Endodermal cell (in vitro differentiated cells): ENCODE results near the gene ELAC2. TPM values are rescaled to one million over a fixed set of nuclear protein-coding genes. Genes with fewer than 3 reads are reported as not detected.
A peak's percentile ranks its signal among the peaks of the same experiment; 100 is the strongest.

Experiments
- DNase-seq: peaks from one replicate; pipeline ENCODE4 v3.0.0-alpha.2; 2017
- H3K27ac ChIP-seq: 2 replicates; pipeline ENCODE4 v1.5.1; 2013; ENCODE audit warnings: mild to moderate bottlenecking, low read depth, low read length, moderate library complexity
- H3K27me3 ChIP-seq: 2 replicates; pipeline ENCODE4 v1.6.1; 2013; ENCODE audit warnings: mild to moderate bottlenecking, low read length, moderate library complexity; ENCODE audit not compliant: insufficient read depth, control insufficient read depth, poor library complexity, severe bottlenecking
- H3K36me3 ChIP-seq: 2 replicates; pipeline ENCODE4 v1.7.0; 2013; ENCODE audit warnings: mild to moderate bottlenecking, low read length, moderate library complexity; ENCODE audit not compliant: control insufficient read depth, insufficient read depth
- H3K4me1 ChIP-seq: one replicate; pipeline ENCODE4 v1.7.0; 2013; ENCODE audit warnings: low read length; ENCODE audit not compliant: control insufficient read depth, insufficient read depth
- H3K4me3 ChIP-seq: 2 replicates; pipeline ENCODE4 v1.5.1; 2013; ENCODE audit warnings: mild to moderate bottlenecking, low read length, moderate library complexity
- H3K9ac ChIP-seq: 2 replicates; pipeline ENCODE4 v1.6.1; 2013; ENCODE audit warnings: mild to moderate bottlenecking, low read length, moderate library complexity; ENCODE audit not compliant: poor library complexity, severe bottlenecking; ENCODE audit errors: extremely low read depth
- H3K9me3 ChIP-seq: 2 replicates; pipeline ENCODE4 v1.6.1; 2013; ENCODE audit warnings: mild to moderate bottlenecking, low read length, moderate library complexity; ENCODE audit not compliant: control insufficient read depth
- H3K27ac Mint-ChIP-seq: 2 replicates; pipeline ENCODE4 v1.8.0; 2020; ENCODE audit warnings: mixed read lengths
- H3K27me3 Mint-ChIP-seq: 2 replicates; pipeline ENCODE4 v1.8.0; 2021; ENCODE audit warnings: mild to moderate bottlenecking, mixed read lengths; ENCODE audit not compliant: insufficient read depth
- H3K36me3 Mint-ChIP-seq: 2 replicates; pipeline ENCODE4 v1.8.0; 2020; ENCODE audit warnings: low read depth, mixed read lengths
- H3K4me1 Mint-ChIP-seq: 2 replicates; pipeline ENCODE4 v1.8.0; 2020; ENCODE audit warnings: mixed read lengths
- H3K4me3 Mint-ChIP-seq: 2 replicates; pipeline ENCODE4 v1.8.0; 2020; ENCODE audit warnings: mild to moderate bottlenecking, moderate library complexity, mixed read lengths
- H3K9me3 Mint-ChIP-seq: 2 replicates; pipeline ENCODE4 v1.8.0; 2020; ENCODE audit warnings: mild to moderate bottlenecking, mixed read lengths
- WGBS, 2 experiments: methylation state at CpG; one replicate each; pipeline versions ENCODE4 v1.1.5 to v1.1.7; 2013; ENCODE audit warnings: missing lambda C conversion rate in 2 of 2, mixed read lengths in 1 of 2; ENCODE audit not compliant: insufficient coverage in 1 of 2, insufficient read length in 1 of 2; 5-methylcytosine and 5-hydroxymethylcytosine counted together
- total RNA-seq, 2 donors: library from RNA; stranded (reverse); fragmentation: NEBNext Ultra II Directional in 1 of 2; extraction: Animal tissue kit (Norgen Biotek cat#: 25700) in 1 of 2; gene quantifications; 2 replicates in 1 of 2; 3 replicates in 1 of 2; pipeline ENCODE4 v1.2.1, GENCODE V29; 2021
- TF ChIP-seq, protein P1 (sequence below): fragments of 200-600 bp; sonication (generic); conservative IDR thresholded peaks from 2 replicates; pipeline ENCODE4 v1.5.0; 2021; ENCODE audit warnings: antibody characterized with exemption, mild to moderate bottlenecking

ELAC2 gene
- total RNA-seq, 2 donors from 2014 or later = 66.8 to 77.1 TPM

DNA sequence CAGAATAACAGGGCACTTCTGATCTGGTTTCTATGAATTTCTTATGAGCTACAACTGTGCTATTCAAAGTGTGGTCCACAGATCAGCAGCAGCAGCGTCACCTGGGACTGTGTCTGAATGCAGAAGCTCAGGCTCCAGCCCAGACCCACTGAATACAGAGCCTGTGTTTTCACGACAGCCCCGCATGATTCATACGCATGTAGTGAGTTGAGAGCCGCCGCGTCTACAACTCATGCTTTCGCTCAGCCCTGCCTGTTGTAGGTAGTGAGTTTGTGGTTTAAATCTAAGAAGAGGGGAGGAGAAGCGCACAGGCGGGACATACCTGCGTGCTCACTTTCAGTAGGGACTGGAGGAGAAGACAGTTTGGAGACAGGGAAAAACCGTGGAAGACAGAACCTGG, 28.5 kb upstream of the ELAC2 start:
- H3K27ac Mint-ChIP-seq = no peak overlapping the region
- peaks cover 1% of the 10 kb centered on the region for H3K9me3 Mint-ChIP-seq
- Histone ChIP-seq H3K4me1 (peaks cover 10% of the 10 kb centered on the region), H3K4me3 (no peak overlapping the region), H3K9ac (no peak overlapping the region), H3K36me3 (no peaks in the 10 kb centered on the region), H3K9me3 (no peaks in the 10 kb centered on the region), H3K27me3 (no peaks in the 10 kb centered on the region), H3K27ac (no peak overlapping the region)
- H3K27me3 Mint-ChIP-seq = peaks cover 4% of the 10 kb centered on the region
- TF ChIP-seq, protein P1, sequence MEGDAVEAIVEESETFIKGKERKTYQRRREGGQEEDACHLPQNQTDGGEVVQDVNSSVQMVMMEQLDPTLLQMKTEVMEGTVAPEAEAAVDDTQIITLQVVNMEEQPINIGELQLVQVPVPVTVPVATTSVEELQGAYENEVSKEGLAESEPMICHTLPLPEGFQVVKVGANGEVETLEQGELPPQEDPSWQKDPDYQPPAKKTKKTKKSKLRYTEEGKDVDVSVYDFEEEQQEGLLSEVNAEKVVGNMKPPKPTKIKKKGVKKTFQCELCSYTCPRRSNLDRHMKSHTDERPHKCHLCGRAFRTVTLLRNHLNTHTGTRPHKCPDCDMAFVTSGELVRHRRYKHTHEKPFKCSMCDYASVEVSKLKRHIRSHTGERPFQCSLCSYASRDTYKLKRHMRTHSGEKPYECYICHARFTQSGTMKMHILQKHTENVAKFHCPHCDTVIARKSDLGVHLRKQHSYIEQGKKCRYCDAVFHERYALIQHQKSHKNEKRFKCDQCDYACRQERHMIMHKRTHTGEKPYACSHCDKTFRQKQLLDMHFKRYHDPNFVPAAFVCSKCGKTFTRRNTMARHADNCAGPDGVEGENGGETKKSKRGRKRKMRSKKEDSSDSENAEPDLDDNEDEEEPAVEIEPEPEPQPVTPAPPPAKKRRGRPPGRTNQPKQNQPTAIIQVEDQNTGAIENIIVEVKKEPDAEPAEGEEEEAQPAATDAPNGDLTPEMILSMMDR = no peak
- peak; percentile 56 for DNase-seq
- no peaks in the 10 kb centered on the region for H3K36me3 Mint-ChIP-seq
- no peak overlapping the region for H3K4me3 Mint-ChIP-seq
- WGBS, 2 experiments = 89 to 94% methylated on average over 12 of the region's 12 CpGs
- peaks cover 16% of the 10 kb centered on the region for H3K4me1 Mint-ChIP-seq

DNA sequence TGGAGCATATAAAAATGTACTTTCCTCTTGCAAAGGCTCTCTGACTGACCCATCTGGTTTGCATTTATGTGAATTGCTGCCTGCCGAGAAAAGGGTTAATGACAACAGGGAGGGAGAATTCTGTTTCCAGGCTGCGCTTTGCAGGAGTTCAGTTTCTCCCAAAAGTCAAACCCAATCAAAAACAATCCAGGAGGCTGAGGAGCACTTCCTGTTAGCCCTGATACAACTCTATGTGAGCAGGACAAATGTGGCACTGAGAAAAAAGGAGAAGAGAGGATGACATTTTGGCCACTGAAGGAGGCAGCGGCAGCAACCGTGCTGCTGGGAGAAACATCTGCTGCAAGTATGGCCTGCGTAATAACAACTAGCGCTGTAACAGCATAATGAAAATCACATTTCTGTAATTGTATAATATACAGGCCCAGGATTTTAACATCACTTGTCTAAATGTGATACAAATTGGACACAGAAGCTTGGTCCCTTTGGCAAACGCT, 26.8 kb upstream of the ELAC2 start:
- 87 to 93% methylated on average over 4 to 7 of the region's 7 CpGs for WGBS, 2 experiments
- Mint-ChIP-seq H3K4me1 (peaks cover 18% of the 10 kb centered on the region), H3K4me3 (no peak overlapping the region), H3K27ac (no peak overlapping the region), H3K9me3 (no peaks in the 10 kb centered on the region), H3K27me3 (peaks cover 2% of the 10 kb centered on the region), H3K36me3 (no peaks in the 10 kb centered on the region)
- DNase-seq = no peak
- Histone ChIP-seq H3K27ac (no peak overlapping the region), H3K4me3 (no peak overlapping the region), H3K36me3 (no peaks in the 10 kb centered on the region), H3K9ac (no peak overlapping the region), H3K9me3 (no peaks in the 10 kb centered on the region), H3K27me3 (no peaks in the 10 kb centered on the region), H3K4me1 (peaks cover 12% of the 10 kb centered on the region)
- TF ChIP-seq, protein P1 = no peak

DNA sequence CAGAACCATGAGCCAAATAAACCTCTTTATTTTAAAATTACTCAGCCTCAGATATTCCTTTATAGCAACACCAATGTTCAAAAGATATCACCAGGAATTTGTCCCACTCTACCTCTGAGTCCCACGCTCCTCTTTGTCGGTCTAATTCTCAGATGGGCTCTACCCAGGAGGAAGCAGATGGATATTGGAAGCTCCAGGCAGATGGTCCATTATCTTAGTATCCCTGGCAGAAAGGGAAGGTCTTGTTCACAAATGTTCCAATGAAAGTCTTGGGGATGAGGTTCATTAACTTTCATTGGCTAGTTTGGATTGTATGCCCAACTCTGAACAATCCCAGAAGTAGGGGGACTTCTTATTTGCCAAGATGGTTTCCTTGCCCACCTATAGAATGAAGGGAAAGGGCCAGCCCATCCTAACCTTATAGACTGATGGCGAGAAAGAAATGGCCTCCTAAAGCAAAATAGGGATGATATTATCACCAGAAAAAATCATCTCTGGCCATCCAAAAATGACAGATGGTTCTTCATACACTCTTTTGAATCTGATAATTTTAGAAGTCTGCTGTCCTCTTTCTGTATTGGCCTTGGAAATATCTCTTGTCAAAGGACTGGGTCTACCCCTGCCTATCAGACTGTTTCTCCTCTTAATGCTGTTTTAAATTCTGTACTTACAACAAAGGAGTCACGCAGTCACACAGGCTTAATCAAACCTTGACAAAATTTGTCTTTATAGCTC, 21.3 kb upstream of the ELAC2 start:
- DNase-seq = no peak
- Histone ChIP-seq H3K36me3 (no peaks in the 10 kb centered on the region), H3K4me3 (no peak overlapping the region), H3K9me3 (peaks cover 20% of the 10 kb centered on the region), H3K4me1 (peaks cover 5% of the 10 kb centered on the region), H3K9ac (no peak overlapping the region), H3K27me3 (no peaks in the 10 kb centered on the region), H3K27ac (no peak overlapping the region)
- peaks cover 8% of the 10 kb centered on the region for H3K4me1 Mint-ChIP-seq
- TF ChIP-seq, protein P1 = no peak
- 80 to 92% methylated on average over 2 to 4 of the region's 4 CpGs for WGBS, 2 experiments
- no peak overlapping the region for H3K27ac Mint-ChIP-seq
- no peak overlapping the region for H3K4me3 Mint-ChIP-seq
- H3K36me3 Mint-ChIP-seq = no peaks in the 10 kb centered on the region
- peaks cover 5% of the 10 kb centered on the region for H3K27me3 Mint-ChIP-seq
- H3K9me3 Mint-ChIP-seq = peaks cover 33% of the 10 kb centered on the region
